Raji (cell line): Measurements from ENCODE around the gene ELF2.

Experiments
- POLR2A ChIP-seq: IDR thresholded peaks from 2 replicates; pipeline ENCODE4 v1.6.1; 2011; ENCODE audit warnings: low read depth, low read length, control low read depth; ENCODE audit not compliant: insufficient read depth

The ELF2 gene

DNA sequence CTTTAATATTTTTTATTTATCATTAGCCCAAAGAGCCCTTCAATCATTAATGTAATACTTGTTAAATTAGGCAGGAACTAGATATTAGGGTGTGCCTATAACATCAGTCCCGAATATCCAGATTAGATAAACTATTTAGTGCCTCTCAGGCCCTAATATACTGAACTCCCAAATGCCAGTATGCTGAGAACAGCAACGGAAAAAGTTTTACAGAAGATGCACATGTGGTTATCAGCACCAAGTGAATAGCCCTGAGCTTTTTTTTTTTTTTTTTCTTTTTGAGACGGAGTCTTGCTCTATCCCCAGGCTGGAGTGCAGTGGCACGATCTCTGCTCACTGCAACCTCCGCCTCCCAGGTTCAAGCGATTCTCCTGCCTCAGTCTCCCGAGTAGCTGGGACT is 13.0 kb upstream of the ELF2 start:
- TF ChIP-seq POLR2A: no peak

DNA sequence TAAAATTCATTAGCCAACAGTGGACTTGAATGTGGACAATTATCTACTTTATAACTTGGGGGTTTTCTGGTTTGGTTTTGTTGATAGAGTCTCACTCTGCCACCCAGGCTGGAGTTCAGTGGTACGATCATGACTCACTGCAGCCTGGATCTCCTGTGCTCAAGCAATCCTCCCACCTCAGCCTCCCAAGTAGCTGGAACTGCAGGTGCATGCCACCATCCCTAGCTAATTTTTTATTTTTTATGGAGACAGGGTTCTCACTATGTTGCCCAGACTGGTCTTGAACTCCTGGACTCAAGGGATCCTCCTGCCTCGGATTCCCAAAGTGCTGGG is 12.4 kb upstream of the ELF2 start:
- TF ChIP-seq POLR2A: no peak

DNA sequence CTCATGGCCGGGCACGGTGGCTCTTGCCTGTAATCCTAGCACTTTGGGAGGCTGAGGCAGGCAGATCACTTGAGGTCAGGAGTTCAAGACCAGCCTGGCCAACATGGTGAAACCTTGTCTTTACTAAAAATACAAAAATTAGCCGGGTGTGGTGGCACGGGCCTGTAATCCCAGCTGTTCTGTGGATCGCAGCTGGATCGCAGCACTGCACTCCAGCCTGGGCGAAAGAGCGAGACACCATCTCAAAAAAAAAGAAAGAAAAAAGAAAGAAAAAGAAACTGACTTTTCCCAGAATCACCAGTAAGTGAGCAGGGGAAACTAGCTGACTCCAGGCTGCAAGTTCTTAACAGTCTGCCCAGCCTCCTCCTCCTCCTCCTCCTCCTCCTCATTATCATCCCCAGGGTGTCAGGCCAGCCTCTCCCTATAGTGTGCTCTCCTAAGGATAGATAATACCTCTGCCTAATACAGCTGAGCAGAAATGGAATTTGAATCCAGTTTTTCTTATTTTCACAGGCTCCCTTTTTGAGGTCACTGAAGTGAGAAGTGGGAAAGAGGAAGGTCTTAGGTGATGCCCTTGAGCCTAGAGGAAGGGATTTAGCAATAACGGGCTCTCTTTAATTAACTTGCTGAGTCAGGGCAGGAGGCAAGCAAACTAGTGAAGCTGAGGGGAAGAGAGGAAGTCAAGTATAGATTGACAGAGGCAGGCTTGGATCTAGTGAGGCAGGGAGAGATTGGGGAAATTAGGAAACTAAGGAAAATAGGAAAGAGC is 11.8 kb upstream of the ELF2 start:
- no peak for TF ChIP-seq POLR2A

DNA sequence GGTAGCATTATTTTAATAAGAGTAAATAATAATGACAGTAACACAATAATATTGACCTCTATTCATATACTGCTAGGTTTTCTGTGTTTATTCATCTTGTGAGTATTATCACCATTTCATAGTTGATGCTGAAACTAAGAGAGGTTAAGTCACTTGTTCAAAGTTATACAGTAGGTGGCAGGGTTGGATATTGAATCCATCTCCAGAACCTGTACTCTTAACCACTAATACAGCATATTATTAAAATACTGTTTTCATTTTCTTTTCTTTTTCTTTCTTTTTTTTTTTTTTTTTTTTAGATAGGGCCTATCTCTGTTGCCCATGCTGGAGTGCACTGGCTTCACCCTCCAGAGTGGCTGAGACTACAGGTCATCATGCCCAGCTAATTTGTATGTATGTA is 7.1 kb upstream of the ELF2 start:
- TF ChIP-seq POLR2A: no peak

DNA sequence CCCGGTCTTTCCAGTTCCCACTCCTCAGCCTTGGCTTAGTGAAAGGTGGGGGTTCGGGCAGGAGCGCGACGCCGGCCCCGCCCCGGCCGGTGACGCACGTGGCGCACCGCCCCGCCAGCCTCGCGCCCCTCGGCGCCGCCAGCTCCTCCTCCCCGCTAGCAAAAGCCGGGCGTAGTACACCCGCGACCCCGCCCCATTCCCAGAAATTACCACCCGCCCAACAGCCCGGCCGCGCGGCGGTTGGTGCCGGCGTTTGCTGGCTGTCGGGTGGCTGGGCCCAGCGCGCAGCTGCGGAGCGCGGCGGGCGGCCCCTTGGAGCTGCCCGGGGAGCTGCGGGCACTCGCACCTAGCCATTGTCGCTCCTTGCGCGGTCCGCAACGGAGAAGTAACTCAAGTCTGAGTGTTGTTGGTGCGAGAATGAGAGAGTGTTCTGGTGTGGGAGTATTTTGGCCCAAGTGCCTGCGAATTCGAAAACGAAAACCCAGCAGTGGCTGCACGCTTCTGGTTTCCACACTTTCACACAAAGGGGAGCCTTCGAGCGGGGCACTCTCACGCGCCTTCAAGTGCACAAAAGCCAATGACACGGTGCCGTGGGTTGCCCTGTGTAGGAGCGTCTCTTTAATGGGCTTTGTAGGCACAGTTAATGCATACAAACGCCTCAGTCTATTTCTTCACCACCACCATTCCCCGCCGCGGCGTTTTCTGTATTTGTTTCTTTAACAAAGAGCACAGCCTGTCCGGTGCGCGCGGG is 1.0 kb upstream of the ELF2 start:
- TF ChIP-seq POLR2A: peak; percentile 93

DNA sequence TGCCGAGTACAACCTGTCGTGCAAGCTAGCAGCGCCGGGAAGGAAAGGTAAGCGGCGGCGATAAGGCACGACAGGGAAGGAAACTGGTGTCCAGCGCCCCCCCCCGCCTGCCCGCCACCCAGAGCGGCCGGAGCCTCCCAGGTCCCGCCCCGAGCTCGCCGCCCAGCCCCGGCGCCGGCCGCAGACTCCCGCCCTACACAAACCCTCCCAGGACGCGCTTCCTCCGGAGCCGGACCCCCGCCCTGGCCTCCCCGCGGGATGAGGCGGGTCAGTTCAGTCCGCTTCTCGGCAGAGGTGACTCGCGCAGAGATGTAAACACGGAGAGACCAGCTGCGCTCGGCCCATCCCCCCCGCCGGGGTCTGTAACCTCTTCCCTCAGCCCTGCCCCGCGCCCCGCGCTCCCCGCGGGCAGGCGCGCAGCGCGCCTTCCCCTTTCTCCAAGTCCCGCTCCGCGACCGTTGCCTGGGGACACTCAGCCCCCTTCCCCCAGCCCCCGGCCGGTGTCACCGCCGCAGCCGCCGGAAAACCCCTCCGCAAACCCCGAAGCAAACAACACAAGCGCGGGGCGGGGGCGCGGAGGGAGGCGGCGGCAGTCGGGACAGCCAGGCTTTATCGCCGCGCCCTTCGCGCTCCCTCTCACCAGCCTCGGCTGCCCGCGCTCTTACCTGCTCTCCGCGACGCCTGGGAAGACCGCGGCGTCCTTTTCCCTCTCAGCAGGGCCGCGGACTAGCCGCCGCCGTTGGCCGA is 543 bp downstream of the ELF2 start:
- no peak for TF ChIP-seq POLR2A

DNA sequence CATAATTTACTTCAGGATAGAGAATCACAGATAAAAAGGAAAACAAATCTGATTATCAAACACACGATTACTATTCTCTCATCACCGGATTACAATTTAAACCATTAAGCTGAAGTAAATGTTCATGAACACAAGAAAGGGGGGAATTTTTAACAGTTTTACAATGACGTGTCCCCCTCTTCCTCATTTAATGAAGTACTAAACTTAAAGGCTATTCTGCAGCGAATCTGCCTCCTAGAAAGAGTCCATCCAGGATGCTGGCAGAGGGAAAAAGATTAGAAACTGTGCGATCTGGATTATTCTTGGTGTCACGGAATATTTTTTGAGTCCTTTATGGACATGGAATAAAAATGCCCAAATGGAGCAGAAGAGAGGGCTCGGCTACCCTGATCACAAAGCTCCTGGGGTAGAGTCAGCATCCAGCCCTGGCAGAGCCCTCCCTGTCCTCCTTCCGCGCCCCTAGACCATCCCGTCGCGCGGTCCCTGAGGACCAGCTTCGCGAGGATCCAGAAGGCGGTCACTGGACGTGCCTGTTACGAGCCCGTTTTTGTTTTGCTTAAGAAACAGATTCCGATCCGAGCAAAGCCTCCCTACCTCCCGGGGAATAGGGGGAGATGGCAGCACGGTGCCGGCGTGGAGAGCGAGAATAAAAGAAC is 1.2 kb downstream of the ELF2 start:
- no peak; the same call in 1 of the 2 replicates for TF ChIP-seq POLR2A

DNA sequence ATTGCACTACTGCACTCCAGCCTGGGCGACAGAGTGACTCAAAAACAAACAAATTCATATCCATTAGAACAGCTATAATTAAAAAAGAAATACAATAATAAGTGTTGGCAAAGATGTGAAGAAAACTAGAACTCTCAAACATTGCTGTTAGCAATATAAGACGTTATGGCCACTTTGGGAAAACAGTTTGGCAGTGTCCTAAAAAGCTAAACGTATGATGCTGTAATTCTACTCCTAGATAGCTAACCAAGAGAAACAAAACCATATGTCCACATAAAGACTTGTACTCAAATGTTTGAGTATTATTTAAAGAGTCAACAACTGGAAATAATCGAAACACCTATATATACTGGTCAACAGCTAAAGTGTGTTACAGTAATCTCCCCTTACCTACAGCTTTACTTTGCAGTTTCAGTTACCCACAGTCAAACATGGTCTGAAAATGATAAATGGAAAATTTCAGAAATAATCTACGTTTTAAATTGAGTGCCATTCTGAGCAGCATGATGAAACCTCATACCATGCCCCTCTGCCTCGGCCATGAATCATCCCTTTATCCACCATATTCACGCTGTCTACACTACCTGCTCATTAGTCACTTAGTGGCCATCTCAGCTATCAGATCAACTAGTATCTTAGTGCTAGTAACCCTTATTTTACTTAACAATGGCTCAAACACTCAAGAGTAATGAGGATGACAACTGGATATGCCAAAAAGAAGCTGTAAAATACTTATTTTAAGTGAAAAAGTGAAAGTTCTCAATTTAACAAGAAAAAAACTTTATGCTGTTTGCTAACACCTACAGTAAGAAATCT is 4.9 kb downstream of the ELF2 start:
- no peak for TF ChIP-seq POLR2A

DNA sequence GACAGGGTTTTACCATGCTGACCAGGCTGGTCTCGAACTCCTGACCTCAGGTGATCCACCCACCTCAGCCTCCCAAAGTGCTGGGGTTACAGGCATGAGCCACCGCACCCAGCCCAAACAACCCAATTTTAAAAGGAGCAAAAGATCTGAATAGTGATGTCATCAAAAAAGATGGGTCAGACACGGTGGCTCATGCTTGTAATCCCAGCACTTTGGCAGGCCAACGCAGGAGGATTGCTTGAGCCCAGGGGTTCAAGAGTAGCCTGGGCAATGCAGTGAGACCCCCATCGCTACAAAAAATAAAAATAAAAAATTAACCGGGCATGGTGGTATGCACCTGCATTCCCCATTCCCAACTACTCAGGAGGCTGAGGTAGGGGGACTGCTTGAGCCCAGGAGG is 6.1 kb downstream of the ELF2 start:
- no peak for TF ChIP-seq POLR2A

DNA sequence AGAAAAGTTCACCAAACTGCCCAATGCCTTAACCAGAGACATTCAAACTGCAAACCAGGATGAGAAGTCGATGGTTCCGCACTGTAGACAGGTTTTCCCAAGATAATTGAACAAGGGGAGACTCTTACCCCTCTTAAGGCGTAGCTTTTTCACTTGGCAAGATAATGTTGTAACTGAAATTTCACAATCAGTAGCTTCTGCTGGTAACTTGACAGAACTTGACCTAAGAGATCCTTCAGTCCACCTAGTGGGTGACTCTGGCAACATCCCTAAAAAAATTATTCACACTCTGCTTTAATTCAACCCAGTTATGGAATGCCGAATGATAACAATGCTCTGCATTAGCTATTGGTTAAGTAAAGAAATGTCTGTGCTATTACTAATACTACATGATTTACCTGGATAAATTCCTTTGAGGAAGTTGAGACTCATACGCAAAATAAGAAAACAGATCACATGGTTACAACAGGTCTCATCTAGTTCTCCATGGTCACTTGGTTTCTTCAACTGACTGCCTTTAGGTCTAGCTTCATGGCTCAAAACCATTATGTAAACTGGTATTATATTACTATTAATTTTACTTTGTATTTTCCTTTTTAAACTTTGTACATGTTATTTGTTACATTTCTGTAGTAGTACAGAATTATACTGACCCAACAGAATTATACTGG is 9.1 kb downstream of the ELF2 start:
- no peak for TF ChIP-seq POLR2A

DNA sequence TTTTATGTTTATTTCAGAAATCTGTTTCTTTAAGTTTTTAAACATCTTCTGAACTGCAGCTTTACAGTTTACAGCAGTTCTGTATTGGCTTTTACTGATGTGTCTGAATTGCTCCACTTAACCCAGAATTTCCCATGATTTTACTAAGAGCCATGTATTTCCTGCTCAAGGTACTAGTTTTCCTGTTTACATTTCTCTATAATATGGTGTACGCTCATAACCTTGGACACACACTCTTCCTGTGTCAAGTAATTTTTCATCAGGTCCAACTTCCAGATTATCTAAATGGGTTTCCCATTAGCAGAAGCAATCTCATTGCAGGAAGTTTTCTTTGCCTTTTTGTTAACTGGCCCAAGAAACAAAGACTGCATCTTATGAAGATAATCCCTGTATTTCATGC is 12.3 kb downstream of the ELF2 start:
- no peak for TF ChIP-seq POLR2A

DNA sequence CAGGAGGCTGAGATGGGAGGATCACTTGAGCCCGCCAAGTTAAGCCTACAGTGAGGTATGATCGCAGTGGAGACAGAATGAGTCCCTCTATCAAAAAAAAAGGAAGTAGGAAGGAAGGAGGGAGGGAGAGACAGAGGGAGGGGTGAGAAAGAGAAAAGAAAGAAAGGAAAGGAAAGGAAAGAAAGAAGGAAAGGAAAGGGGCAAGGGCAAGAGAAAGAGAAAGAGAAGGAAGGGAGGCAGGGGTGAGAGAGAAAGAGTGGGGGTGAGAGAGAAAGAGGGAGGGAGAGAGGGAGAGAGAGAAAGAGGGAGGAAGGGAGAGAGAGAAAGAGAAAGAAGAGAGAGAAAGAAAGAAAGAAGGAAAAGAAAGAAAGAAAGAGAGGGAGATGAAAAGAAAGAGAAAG is 13.2 kb downstream of the ELF2 start:
- no peak for TF ChIP-seq POLR2A

DNA sequence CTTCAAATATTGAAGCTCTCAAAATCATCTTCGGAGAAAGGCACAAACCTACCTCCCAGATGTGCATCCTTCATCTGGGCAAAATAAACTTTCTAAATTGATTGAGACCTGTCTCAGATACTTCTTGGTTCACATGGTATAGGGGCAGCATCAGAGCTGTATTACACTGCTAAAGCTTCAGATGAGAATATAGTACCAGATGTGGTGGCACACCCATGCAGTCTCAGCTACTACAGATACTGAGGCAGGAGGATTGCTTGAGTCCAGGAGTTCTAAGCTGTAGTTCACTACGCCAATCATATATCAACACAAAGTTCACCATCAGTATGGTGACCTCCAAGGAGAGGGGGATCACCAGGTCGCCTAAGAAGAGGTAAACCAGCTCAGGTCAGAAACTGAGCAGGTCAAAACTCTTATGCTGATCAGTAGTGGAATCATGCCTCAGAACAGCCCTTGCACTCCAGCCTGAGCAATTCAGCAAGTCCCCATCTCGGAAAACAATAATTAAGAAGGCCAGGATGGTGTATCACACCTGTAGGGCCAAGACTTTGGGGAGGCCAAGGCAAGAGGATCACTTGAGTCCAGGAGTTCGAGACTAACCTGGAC is 22.0 kb downstream of the ELF2 start:
- no peak for TF ChIP-seq POLR2A

DNA sequence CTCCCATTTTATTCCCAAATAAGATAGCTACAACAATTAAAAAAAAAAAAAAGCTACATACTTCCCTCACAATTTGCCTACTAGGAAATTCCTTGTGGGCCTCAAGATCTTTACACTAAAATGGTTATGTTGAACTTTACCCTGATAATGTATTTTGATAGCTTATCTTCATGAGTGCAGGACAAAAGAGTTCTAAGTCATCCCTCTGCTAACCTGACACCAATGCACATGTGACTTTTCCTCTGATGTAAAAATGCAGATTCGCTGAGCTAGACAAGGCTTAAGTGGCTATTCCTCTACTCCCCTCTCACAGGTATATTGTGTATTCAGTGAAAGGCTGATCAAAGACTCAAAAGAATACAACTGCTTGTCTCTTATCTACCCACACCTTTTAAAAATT is 22.5 kb downstream of the ELF2 start:
- no peak for TF ChIP-seq POLR2A
